T-helper 1 cell (primary cell): ENCODE data around the gene C1orf122.

Experiments
- DNase-seq, 5 donors: peaks; one replicate each; pipeline ENCODE4 v3.0.0-alpha.2; 2012 to 2020

C1orf122 gene

GRCh38 chr1:37802439-37802838, 5.2 kb upstream of the C1orf122 start:
- no peak for DNase-seq

GRCh38 chr1:37807220-37807554, 403 bp upstream of the C1orf122 start:
- DNase-seq, result no peak

DNA sequence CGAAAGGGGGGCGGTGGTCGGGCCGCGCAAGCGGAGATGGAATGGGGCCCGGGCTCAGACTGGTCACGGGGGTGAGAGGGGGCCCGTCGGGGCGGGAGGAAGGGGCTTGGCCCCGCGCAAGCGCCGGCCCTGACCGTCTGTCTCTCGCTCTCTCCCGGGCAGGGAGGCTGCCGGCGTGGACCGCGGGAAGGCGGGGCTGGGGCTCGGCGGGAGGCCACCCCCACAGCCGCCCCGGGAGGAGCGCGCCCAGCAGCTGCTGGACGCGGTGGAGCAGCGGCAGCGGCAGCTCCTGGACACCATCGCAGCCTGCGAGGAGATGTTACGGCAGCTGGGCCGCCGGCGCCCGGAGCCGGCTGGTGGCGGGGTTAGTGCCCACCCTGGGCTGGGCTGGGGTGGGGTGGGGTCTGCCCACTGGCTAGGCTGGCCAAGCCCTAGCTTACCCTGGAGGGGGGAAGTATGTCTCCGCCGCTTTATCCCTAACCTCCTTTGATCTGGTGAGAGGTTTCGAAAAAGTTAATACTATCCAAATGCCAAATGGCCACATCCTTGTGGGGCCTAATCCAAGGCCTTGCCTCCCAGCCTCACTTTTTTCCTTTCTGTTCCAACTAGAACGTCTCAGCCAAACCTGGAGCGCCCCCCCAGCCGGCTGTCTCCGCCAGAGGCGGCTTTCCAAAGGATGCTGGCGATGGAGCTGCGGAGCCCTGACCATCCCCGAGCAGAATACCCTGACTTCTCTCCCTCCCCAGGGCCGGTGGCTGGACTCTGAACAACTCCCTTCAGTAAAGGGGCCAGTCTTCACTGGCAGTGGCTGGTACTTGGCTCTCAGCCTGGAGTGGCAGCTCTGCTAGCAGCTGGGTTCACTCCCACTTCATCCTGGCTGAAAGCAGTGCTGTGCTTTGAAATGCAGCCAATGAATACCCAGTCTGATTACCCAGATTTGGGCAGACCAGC, 1.1 kb downstream of the C1orf122 start:
- peak in 2 of 5 donors; percentile 32 to 41 for DNase-seq

GRCh38 chr1:37809942-37810341, 2.4 kb downstream of the C1orf122 start:
- DNase-seq, result no peak

GRCh38 chr1:37811027-37811655, 3.6 kb downstream of the C1orf122 start:
- peak in 4 of 5 donors; percentile 35 to 63 (median 52) for DNase-seq

GRCh38 chr1:37813529-37814145, 6.0 kb downstream of the C1orf122 start:
- DNase-seq, result no peak

DNA sequence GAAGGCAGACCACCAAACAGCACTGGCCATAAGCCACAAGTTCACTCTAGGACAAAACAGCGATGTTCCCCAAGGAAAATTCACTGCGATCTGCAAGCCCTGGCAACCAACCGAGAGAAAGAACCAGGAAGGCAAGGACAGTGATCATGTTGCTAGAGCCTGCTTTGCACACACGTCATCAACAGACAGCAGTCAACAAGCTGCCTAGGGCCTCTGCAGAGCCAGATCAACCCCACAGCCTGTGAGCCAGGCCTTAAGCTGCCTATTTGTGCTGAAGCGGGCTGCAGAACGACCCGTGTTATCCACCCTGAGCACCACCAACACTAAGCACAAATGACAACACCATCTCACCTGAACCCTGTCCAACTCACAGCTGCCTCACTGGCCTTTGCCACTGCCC, 6.7 kb downstream of the C1orf122 start:
- DNase-seq, result no peak

DNA sequence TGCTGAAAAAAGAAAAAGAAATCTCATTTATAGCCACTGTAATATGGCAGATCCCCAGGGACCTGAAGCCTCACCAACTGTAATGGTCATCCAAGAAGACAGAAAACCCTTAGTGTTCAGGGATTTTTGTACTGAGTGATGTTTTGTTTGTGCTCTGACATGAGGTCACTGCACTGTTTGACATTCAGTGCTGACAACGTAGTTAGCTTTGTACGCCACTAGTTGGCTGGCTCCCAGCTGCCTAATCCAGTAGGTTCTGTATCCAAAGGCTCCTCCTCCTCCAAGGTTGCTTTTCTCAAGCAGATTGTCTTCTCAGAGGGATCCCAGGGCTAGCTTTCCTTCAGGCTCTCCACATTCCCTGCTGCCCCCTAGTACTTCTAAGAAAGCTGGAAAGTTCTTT, 9.9 kb downstream of the C1orf122 start:
- no peak for DNase-seq

DNA sequence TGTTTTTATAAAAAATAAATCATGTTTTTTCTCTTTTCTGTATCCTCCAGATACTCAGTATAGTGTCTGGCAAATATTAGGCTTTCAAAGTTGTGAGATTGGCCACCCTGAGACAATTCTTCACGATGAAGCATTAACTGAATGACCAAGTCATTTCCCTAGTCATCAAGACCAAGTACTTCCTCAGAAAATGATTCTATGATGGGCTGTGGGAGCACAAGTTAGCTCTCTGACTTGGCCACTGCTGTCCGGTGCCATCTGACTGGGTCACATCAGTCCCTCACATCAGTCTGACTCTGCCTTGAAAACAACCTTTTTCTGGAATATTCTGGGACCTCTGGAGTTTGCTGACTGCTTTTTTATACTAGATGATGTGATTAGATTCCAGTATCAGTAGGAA, 13.9 kb downstream of the C1orf122 start:
- DNase-seq, result no peak

GRCh38 chr1:37822906-37823815, 15.6 kb downstream of the C1orf122 start:
- peak in 1 of 5 donors; percentile 13 for DNase-seq

GRCh38 chr1:37824001-37824400, 16.4 kb downstream of the C1orf122 start:
- no peak for DNase-seq

DNA sequence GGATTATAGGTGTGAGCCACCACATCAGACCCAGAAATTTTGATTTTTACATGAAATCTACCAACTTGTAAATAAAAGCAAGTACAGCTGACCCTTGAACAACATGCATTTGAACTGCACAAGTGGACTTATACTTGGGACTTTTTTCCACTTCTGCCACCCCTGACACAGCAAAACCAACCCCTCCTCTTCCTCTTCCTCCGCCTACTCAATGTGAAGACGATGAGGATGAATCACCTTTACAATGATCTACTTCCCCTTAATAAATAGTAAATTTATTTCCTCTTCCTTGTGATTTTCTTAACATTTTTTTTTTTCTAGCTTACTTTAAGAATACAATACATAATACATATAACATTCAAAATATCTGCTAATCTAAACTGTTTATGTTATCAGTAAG, 17.9 kb downstream of the C1orf122 start:
- DNase-seq, result no peak

GRCh38 chr1:37828410-37829074, 21.0 kb downstream of the C1orf122 start:
- no peak for DNase-seq

DNA sequence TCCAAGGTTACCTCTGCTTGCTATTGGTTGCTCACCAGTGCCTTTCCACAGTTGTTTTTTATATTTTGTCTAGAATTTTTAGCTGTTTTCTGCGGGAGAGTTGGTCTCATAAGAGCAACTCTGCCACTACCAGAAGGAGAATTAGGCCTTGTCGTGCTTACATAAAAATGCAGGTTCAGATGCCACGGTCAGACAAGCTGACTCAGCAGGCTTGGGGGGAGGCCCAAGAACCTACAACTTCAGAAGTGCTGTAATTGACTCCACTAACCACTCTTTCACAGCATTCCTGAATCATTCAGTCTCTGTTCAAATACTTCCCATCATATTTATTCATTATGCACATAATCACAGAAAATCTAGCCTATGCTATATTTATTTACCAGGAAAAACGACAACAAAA, 23.5 kb downstream of the C1orf122 start:
- DNase-seq, result no peak

DNA sequence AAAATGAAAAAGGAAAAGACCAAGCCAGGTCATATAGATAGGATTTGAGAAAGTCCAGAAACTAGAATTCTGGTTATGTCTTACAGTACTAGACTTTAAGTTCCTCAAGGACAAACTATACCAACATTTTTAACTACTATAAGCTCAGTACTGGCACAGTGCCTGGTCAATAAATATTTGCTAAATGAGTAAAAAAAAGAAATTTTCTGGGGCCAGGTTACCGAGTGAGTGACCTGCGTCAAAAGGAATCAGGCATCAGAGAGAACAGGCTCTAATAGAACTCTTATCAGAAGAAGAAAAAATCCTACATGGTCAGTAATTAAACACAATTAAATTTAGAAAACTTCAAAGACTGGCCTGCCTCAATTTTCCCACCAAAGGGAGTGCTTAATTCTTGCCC, 24.2 kb downstream of the C1orf122 start:
- DNase-seq, result no peak

DNA sequence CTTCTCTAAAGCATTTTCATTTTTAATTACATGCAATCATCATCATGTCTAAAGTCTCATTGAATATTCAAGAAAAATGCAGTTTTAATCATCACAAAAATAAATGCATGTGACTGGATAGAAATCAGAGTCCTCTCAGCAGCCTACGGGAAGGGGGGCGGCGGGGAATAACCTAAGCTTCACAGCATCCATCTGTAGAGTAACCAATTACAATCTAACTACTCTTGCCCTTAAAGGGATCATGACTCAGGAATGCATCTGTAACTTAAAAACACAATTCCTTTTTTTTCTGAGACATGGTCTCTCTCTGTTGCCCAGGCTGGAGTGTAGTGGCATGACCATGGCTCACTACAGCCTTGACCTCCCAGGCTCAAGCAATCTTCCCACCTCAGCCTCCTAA, 29.2 kb downstream of the C1orf122 start:
- no peak for DNase-seq

DNA sequence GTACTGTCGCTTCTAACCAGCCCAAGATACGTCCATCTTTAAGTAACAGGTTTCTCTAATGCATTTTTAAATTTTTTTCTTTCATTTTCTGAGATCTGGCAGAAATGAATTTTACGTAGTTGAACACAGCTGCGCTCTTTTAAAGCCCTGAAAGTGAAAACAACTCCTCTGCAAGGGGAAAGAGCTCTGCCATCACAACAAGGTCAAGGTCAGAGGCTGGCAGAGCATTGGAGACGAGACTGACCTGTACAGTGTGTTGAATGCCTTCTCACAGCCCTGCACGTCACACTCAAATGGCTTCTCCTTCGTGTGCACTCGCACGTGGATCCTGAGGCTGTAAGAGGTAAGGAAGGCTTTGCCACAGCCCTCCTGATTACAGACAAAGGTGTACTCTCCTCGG, 32.1 kb downstream of the C1orf122 start:
- DNase-seq, result no peak

GRCh38 chr1:37840711-37841110, 33.1 kb downstream of the C1orf122 start:
- no peak for DNase-seq

DNA sequence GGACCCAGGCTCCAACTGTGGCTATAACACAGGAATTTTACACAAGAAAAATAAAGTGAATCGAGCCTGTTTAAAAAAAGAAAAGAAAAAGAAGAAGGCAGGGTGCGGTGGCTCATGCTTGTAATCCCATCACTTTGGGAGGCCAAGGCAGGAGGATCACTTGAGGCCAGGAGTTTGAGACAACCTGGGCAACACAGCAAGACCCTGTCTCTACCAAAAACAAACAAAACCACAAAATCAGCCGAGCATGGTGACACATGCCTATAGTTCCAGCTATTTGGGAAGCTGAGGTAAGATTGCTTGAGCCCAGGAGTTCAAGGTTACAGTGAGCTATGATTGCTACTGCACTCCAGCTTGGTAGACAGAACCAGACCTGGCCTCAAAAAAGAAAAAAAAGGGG, 34.1 kb downstream of the C1orf122 start:
- DNase-seq, result no peak

DNA sequence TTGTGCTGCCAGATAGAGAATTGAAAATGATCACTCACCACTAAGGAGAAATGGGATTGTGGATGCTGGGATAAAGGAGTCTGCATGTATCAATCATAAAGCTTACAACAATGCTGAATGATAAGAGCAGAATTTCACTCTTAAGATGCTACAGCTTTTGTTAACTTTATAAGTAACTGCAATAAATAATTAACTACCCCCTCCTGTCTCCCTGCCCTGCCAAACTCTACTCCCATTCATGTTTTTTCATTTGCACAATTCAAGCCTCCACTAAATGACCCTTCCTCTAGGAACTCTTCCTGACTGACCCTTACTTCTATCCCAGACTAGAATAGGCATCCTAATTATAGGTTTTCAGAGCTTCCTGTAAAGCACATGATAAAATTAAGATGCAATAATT, 36.9 kb downstream of the C1orf122 start:
- DNase-seq, result no peak

- no peak for DNase-seq
These were observed 37.6 kb downstream of the C1orf122 start for GRCh38 chr1:37845049-37845646.

DNA sequence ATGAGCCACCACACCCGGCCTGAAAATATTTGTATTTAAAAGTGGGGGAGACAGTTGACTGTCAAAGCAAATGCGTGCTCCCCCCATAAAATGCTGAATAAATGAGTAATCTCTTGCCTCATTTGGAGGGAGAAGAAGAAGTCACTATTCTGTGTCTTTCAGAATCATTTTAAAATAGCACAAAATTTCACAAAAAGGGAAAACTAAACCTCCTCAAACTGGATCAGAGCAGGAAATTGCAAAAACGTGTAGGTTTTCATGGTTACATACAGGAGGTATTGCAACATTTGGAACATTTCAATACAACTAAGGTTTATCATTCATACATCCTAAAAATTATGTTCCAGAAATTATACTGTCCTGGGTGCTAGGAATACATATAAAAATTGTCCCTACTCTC, 38.2 kb downstream of the C1orf122 start:
- DNase-seq, result no peak
